Measurements from ENCODE around the gene NOTUM.
"Not testable (repeated sequence)": the region's sequence is repeated elsewhere in the genome, so short reads cannot be mapped to it uniquely, and the experiment has no call there.

The NOTUM gene

GRCh38 chr17:81983011-81983638, 22.1 kb upstream of the NOTUM start:
- H3K4me3 ChIP-seq (replicated peaks; ENCODE audit: low read depth, low read length), result no peak overlapping the region
- TF ChIP-seq, protein P1, sequence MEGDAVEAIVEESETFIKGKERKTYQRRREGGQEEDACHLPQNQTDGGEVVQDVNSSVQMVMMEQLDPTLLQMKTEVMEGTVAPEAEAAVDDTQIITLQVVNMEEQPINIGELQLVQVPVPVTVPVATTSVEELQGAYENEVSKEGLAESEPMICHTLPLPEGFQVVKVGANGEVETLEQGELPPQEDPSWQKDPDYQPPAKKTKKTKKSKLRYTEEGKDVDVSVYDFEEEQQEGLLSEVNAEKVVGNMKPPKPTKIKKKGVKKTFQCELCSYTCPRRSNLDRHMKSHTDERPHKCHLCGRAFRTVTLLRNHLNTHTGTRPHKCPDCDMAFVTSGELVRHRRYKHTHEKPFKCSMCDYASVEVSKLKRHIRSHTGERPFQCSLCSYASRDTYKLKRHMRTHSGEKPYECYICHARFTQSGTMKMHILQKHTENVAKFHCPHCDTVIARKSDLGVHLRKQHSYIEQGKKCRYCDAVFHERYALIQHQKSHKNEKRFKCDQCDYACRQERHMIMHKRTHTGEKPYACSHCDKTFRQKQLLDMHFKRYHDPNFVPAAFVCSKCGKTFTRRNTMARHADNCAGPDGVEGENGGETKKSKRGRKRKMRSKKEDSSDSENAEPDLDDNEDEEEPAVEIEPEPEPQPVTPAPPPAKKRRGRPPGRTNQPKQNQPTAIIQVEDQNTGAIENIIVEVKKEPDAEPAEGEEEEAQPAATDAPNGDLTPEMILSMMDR (IDR thresholded peaks at IDR 0.05; ENCODE audit: low read length, missing control alignments), result no peak
- no peak for DNase-seq (ENCODE audit: low read depth)

- not testable (repeated sequence) for H3K4me3 ChIP-seq (replicated peaks; ENCODE audit: low read depth, low read length); DNase-seq (ENCODE audit: low read depth)
These were observed 20.5 kb upstream of the NOTUM start for GRCh38 chr17:81981511-81981910.

DNA sequence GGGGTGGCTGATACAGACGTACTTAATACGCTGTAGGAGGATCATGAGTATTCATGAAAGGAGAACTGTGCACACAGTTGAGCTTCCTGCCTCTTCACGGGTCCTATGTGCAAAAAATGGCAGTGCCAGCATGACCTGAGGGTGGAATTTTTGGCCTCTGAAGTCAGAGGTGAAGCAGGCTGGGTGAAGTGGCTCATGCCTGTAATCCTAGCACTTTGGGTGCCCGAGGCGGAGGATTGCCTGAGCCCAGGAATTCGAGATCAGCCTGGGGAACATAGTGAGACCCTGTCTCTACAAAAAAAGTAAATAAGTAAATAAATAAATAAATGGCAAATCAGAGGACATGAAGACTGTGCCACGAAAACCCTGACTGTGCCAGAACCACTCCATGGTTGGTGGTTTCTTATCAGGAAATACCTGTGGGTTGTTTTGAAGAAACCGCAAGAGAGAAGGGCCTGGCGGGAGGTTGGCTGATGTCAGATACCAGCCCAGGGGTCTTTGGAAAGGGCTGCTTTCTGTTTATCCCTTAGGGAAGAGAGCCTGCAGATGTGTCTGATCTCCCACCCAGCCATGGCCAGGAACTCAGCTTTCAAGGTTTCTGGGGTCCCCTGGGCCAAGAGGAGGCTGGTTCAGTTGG, 19.8 kb upstream of the NOTUM start:
- TF ChIP-seq, protein P1 (IDR thresholded peaks at IDR 0.05; ENCODE audit: low read length, missing control alignments), result no peak
- no peak overlapping the region for H3K4me3 ChIP-seq (replicated peaks; ENCODE audit: low read depth, low read length)
- DNase-seq (ENCODE audit: low read depth), result no peak

GRCh38 chr17:81980122-81980521, 19.1 kb upstream of the NOTUM start:
- TF ChIP-seq, protein P1 (IDR thresholded peaks at IDR 0.05; ENCODE audit: low read length, missing control alignments), result no peak
- no peak overlapping the region for H3K4me3 ChIP-seq (replicated peaks; ENCODE audit: low read depth, low read length)
- DNase-seq (ENCODE audit: low read depth), result no peak

- DNase-seq (ENCODE audit: low read depth), result no peak
- TF ChIP-seq, protein P1 (IDR thresholded peaks at IDR 0.05; ENCODE audit: low read length, missing control alignments), result no peak
- peak overlapping the region; percentile 81 for H3K4me3 ChIP-seq (replicated peaks; ENCODE audit: low read depth, low read length)
These were observed 17.7 kb upstream of the NOTUM start for GRCh38 chr17:81978524-81979298.

DNA sequence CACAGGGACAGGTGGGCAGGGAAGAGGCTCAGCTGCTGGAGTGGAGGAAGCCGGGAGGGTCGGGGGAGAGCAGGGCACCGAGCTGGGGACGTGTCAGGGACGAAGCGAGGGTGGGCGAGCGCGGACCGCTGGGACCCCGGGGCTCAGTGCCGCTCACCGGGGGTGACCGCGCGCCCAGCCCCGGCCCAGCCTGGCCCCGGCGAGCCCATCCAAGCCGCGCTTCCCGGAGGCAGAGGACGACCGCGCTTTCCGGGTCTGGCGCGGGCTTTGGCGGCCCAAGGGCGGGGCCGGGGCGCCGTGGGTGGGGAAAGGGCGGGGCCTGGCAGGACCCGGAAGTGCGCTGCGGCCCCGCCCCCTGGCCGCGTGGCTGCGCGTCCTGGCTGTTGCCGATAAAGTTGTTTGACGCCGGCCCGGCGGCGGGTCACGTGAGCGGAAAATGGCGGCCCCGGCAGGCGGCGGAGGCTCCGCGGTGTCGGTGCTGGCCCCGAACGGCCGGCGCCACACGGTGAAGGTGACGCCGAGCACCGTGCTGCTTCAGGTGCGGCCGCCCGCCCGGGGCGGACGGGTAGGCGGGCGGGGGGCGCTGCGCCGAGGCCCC, 16.3 kb upstream of the NOTUM start, which contains the start of gene ASPSCR1:
TSS of gene ASPSCR1 (plus strand) at position 419 of the 598 bp plus-strand sequence. CDS start at position 437, 18 bp downstream.
- TF ChIP-seq, protein P1 (IDR thresholded peaks at IDR 0.05; ENCODE audit: low read length, missing control alignments), result no peak
- peak within 1 kb of the TSS; percentile 81 for H3K4me3 ChIP-seq (replicated peaks; ENCODE audit: low read depth, low read length)
- peak; percentile 93 for DNase-seq (ENCODE audit: low read depth)
